Stimulated activated CD8-positive, alpha-beta memory T cell treated with anti-CD3 and anti-CD28 coated beads, Interleukin-7, amount 100 ng/mL, for 24 hours (primary cell): ENCODE measurements around the gene GIN1.
"Not testable (repeated sequence)": the region's sequence is repeated elsewhere in the genome, so short reads cannot be mapped to it uniquely, and the experiment has no call there.

Experiments used
- DNase-seq: peaks from one replicate; pipeline ENCODE4 v3.0.0-alpha.2; 2020; ENCODE audit warnings: low read depth

The GIN1 gene

GRCh38 chr5:103119765-103120606 is at the start of gene GIN1, which contains the start of gene PPIP5K2:
TSS of gene GIN1 (minus strand) at chr5:103120138. CDS start at chr5:103108707, 11,431 bp downstream.
TSS of gene PPIP5K2 (plus strand) at chr5:103120301. CDS start at chr5:103129590, 9,289 bp downstream.
- DNase-seq = peak; percentile 93

- no peak for DNase-seq
Observed at GRCh38 chr5:103166706-103167105, 46.8 kb upstream of the GIN1 start.

- no peak for DNase-seq
Observed at GRCh38 chr5:103151156-103151555, 31.2 kb upstream of the GIN1 start.

- no peak for DNase-seq
Observed at GRCh38 chr5:103148213-103148612, 28.3 kb upstream of the GIN1 start.

- no peak for DNase-seq
Observed at GRCh38 chr5:103145196-103145595, 25.3 kb upstream of the GIN1 start.

GRCh38 chr5:103142132-103142531 is 22.2 kb upstream of the GIN1 start:
- not testable (repeated sequence) for DNase-seq

GRCh38 chr5:103139264-103139865 is 19.4 kb upstream of the GIN1 start:
- peak; percentile 59 for DNase-seq

- no peak for DNase-seq
Observed at GRCh38 chr5:103138202-103138690, 18.3 kb upstream of the GIN1 start.

GRCh38 chr5:103135461-103135860 is 15.5 kb upstream of the GIN1 start:
- no peak for DNase-seq

GRCh38 chr5:103133231-103133630 is 13.3 kb upstream of the GIN1 start:
- DNase-seq = no peak

- DNase-seq = no peak
Observed at GRCh38 chr5:103132684-103133083, 12.7 kb upstream of the GIN1 start.

GRCh38 chr5:103128202-103128601 is 8.3 kb upstream of the GIN1 start:
- DNase-seq = no peak

GRCh38 chr5:103127292-103127817 is 7.4 kb upstream of the GIN1 start:
- no peak for DNase-seq

- DNase-seq = no peak
Observed at GRCh38 chr5:103126557-103126956, 6.6 kb upstream of the GIN1 start.

GRCh38 chr5:103122242-103122641 is 2.3 kb upstream of the GIN1 start:
- DNase-seq = no peak

- DNase-seq = no peak
Observed at GRCh38 chr5:103120607-103121200, 766 bp upstream of the GIN1 start.

GRCh38 chr5:103119070-103119764 is 721 bp downstream of the GIN1 start:
- DNase-seq = no peak

- no peak for DNase-seq
Observed at GRCh38 chr5:103117471-103117991, 2.4 kb downstream of the GIN1 start.

- DNase-seq = no peak
Observed at GRCh38 chr5:103114440-103114839, 5.5 kb downstream of the GIN1 start.

GRCh38 chr5:103112910-103113309 is 7.0 kb downstream of the GIN1 start:
- no peak for DNase-seq

- no peak for DNase-seq
Observed at GRCh38 chr5:103111468-103111867, 8.5 kb downstream of the GIN1 start.

- DNase-seq = no peak
Observed at GRCh38 chr5:103110403-103110802, 9.5 kb downstream of the GIN1 start.
